HG03066 (cell line): Measurements from ENCODE around the gene B3GAT2.

ENCODE experiments used
- ATAC-seq: cut with Tn5 transposase; IDR thresholded peaks from one replicate; pipeline ENCODE4 v1.9.1; 2021; ENCODE audit warnings: low read depth; ENCODE audit not compliant: unreplicated experiment

The B3GAT2 gene

DNA sequence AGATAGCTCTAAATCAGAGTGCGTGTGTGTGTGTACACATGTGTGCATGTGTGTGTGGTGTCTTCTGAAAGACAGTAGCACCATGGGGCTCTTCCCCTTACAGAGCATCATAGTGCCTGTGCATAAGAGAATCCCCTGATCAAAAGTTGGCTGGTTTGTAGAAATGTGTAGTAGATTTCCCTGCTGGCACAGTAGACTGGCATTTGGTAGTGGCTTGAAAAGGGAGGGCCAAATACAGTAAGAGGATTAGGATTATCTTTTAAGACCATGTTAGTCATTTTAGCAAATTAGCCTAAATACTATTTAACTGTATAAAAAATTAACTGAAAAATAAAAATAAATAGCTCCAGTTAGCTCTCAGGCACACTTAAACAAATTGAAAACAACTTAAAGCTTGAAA, 112.6 kb downstream of the B3GAT2 start:
- no peak for ATAC-seq

DNA sequence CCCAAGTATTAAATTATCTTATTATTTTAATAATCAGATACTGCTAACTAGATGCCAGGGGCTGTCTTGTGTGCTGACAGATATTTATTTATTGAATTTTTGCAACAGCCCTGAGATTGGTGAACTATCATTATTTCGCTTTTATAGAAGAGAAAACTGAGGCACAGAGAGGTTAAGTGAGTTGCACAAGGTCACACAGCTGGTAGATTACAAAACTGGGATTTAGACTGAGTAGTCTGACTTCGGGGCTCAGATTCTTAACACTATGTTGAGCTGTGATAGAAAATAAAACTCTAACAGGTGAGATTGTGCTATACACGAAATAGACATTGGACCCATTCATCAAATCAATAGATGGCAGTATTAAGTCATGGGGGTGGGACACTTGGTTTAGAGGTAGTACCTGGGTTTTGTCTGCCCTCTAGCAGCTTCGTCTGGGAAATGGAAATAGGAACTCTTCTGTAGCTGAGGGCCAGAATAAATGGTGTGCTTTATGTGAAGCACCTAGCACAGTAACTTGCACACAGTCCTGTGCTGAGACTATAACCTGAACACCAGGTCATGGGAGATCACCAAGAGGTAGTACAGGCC, 113.4 kb downstream of the B3GAT2 start:
- no peak for ATAC-seq

DNA sequence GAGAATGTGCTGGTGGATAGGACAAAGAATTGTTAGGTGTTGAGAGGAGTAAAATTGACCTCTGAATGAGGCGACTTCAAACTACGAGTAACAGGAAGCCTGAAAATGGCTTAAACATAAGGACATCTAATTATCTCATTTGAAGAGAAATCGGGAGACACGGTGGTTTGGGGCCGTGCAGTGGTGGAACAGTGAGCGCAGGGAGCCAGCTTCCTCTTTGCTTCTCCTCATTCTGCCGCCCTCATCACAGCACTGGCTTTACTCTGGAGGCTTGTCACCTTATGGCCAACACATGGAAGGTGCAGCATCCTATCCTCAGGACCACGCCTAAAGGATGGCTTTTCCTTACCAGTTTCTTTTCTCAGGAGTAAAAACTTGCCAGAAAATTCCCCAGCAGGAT, 114.3 kb downstream of the B3GAT2 start:
- no peak for ATAC-seq

DNA sequence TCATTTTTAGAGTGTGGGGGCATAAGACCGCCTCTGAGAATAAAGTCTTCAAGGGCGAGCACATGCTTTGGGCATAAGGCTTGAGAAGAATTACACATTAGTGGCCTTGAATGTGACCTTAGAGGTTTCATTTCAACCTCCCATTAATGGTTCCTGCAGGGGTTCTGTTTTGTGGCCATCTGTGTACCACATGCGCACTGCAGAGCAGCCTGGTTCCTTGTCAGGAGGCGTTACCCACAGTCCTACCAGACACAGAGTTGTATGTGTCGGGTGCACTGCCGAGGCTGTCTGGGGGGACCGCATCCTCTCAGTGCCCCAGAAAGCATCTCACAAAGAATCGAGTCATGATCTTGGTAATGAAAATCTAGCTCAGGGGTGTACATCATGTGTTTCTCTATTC, 115.7 kb downstream of the B3GAT2 start:
- no peak for ATAC-seq

DNA sequence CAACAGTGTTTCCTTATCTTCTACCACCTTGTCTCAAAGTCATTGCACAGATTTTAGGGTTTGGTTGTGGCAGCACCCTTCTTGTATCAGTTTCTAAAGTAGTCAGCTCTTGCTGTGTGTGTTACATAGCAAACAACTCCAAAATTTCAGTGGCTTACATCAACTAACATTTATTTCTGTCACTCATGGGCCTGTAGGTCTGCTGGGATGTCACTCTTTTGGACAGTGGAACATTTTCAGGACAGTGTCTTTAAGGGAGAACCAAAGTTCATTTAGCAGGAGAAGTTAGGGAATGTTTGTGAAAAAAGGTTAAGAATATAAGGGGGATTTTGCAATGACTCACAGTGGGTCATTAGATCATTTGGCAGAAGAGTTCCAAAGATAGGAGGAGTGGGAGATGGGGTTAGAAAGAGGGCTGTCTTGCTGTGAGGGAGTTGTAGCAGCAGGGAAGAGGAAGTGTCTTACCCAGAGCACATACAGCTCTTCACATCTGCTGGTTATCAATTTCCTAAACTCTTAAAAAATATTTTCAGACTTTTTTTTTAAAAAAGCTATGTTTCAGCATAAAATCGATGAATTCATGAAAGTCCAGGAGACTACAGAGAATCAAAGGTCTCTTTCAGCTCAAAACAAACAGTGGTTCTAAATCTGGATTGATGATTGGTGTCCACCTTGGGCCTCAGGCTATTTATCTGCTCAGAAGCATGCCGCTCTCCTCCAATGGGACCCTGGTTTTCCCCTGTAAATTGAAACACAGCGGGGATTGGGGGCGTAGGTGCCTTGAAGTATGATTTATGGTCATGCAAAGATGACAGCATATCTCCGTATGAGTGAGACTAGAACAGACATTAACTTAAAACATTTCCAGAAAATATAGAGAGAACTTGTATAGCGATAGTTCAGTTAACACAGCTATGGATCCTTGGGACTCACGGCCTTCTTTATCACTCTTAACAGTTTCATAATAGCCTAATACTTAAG, 117.3 kb downstream of the B3GAT2 start:
- no peak for ATAC-seq

DNA sequence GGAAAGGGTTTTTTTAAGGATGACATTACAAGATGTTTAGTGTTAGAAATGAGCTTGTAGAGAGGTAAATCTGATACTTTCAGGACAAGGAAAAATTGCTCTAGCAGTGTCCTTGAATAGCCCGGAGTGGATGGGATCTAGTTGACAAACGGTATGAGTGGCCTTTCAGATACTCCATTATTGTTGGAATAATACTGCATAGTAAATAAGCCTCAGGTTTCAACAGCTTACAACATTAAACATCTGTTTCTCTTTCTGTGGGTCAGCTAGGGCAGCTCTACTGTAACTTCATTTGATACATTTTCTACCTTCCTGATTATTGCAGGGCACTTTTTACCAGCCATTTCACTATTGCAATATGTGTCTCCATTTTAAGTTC, 118.0 kb downstream of the B3GAT2 start:
- ATAC-seq = no peak

DNA sequence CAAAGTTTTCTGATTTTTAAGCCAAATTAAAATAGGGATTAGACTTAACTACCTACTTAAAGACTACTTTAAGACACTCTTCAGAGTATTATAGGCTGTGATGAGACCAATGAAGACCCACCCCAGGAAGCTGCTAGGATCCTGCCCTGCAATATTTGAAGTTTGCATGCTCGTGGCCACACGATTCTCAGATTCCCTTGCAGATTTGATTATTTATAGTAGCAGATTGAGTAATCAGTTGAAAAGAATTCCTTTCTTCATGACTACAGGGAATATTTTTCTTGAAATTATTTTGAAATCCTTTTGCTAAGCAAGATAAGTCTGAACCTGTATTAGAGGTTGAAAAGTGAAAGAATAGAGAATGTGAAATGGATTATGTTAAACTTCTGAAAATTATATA, 122.3 kb downstream of the B3GAT2 start:
- no peak for ATAC-seq

DNA sequence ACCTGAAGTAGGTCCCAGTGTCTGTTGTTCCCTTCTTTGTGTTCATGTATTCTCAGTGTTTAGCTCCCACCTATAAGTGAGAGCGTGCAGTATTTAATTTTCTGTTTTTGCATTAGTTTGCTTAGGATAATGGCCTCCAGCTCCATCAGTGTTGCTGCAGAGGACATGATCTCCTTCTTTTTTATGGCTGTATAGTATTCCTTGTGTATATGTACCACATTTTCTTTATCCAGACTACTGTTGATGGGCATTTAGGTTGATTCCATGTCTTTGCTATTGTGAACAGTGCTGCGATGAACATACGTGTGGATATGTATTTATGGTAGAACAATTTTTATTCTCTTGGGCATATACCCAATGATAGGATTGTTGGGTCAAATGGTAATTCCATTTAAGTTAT, 125.4 kb downstream of the B3GAT2 start:
- ATAC-seq = no peak

DNA sequence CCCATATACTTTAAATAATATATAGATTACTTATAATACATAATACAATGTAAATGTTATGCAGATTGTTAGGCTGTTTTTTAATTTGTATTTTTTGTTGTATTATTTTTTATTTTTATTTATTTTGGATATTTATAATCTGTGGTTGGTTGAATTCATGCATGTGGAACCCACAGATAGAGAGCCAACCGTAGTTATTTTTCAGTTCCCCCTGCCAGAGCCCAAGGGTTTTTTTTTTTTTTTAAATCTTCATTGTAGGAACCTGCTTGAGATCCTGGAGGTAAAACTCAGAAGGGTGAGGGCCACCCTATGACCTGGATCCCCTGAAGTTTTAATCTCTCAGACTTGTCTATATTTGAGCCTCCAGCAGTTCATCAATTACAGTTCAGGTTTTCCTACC, 133.2 kb downstream of the B3GAT2 start:
- ATAC-seq = no peak

DNA sequence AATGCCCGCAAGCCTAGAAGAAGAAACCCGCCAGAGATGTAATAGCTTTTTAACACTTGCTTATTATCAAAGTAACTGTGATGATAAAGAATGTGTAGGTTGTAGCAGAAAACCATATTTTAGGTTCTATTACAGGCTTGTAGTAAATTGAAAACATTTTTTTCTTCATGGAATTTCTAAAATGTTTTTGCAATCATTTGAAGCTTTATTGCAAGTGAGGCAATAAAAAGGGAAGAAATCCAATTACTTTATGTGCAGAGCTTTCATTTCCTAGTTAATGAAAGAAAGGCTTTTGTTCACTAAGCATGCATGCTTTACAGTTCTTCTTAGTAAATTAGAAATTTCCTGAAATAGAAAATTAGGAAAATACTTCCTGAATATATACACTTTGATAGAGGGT, 135.1 kb downstream of the B3GAT2 start:
- no peak for ATAC-seq

DNA sequence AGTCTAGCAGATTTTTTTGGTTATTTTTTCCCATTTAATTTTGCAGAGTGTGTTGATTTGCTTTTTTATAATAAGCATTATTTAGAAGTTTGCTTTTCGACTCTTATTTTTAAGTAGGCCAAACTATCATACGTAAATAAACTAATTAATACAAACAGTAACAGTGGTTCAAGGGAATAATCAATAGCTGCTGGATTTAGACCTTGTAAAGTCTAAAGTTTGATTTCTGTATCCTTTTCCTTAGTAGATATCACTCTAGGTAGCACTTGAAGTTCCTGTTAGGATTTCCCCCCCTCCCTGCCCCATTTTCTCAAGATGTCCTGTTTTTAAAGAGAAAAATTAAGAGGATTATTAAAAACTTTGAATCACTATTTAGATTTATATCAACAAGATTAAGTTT, 136.1 kb downstream of the B3GAT2 start:
- ATAC-seq = no peak

DNA sequence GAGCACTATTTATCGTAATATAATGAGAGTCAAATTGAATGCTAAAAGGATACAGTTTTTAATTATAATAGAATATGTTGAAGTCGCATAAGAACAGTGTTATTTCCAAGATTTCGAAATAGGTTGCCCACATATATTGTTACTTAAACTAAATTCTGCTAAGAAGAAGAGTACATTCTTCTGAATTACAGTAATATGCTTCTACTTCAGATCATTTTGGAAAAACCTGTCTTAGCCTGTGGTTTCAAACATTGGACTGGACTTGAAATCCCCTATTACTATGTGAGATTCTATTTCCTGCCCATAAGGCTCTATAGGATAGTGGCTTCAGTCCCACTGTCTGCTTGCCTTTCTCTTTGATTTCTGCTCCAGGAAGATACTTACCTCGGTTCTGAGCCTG, 137.2 kb downstream of the B3GAT2 start:
- ATAC-seq = no peak

DNA sequence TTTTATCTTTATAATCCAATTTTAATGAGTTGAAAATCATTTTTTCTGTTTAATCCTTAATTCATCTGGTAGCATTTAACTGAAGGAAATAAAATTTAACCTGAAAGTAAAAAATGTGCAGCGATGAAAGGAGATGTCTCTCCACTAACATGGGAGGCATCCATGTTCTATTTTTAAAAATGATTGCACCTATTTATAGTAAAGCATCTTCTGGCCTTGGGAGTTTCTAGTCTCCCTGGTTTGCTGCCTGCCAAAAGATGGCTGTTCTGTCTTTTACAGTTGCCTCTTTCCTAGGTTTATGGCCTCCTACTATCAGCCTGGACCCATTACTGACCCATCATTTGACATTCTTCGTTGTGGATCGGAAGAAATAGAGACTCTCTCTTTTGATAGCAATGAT, 143.0 kb downstream of the B3GAT2 start:
- no peak for ATAC-seq

DNA sequence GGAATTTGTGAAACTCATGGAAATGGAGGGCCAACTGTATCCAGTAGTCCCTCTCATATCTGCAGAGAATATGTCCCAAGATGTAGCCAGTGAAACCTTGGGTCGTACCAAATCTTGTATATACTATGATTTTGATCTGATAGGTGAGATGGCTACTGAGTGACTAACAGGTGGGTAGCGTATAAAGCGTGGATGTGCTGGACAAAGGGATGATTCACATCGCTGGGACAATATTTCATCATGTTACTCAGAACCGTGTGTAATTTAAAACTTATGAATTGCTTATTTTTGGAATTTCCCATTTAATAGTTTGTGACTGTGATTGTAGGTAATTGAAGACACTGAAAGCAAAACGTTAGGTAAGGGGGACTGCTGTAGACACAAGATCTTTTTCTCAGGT, 145.1 kb downstream of the B3GAT2 start:
- no peak for ATAC-seq
